Measurements from ENCODE around the gene MYO5A.
"Not testable (repeated sequence)": the region's sequence is repeated elsewhere in the genome, so short reads cannot be mapped to it uniquely, and the experiment has no call there.

The MYO5A gene

GRCh38 chr15:52552303-52552702, 23.6 kb upstream of the MYO5A start:
- no peaks in the 10 kb centered on the region for H3F3A ChIP-seq (ENCODE audit: low read depth)
- peaks cover 33% of the 10 kb centered on the region for H4K20me1 ChIP-seq (ENCODE audit: insufficient read depth, low read length, poor library complexity, severe bottlenecking)
- H2AFZ ChIP-seq (ENCODE audit: low read length) = no peak overlapping the region
- H3K9me2 ChIP-seq (replicated peaks; ENCODE audit: low read depth, low read length) = no peaks in the 10 kb centered on the region
- peaks cover 78% of the 10 kb centered on the region for H3K36me3 ChIP-seq (ENCODE audit: insufficient read depth, low read length)
- no peaks in the 10 kb centered on the region for H3K27me3 ChIP-seq (ENCODE audit: insufficient read depth, low read length, poor library complexity, severe bottlenecking)
- no peak overlapping the region for H3K9ac ChIP-seq (ENCODE audit: low read depth, low read length, poor library complexity, severe bottlenecking)
- H3K4me3 ChIP-seq (ENCODE audit: low read length, poor library complexity, severe bottlenecking) = no peak overlapping the region
- peaks cover 46% of the 10 kb centered on the region for H3K79me2 ChIP-seq (ENCODE audit: insufficient read depth, low read length)
- no peak for TF ChIP-seq CTCF (conservative IDR thresholded peaks at IDR 0.05; ENCODE audit: low read length)
- no peak for TF ChIP-seq EZH2phosphoT487 (IDR thresholded peaks at IDR 0.05; ENCODE audit: borderline replicate concordance)
- H3K9me3 ChIP-seq (ENCODE audit: insufficient read depth, low read depth, low read length) = no peaks in the 10 kb centered on the region
- no peaks in the 10 kb centered on the region for H3K4me1 ChIP-seq (ENCODE audit: insufficient read depth, low read length, poor library complexity, severe bottlenecking)
- no peak overlapping the region for H3K4me2 ChIP-seq (ENCODE audit: low read depth, low read length, poor library complexity, severe bottlenecking)

GRCh38 chr15:52551762-52552161, 23.1 kb upstream of the MYO5A start:
- Histone ChIP-seq H3K27me3 (ENCODE audit: insufficient read depth, low read length, poor library complexity, severe bottlenecking) (no peaks in the 10 kb centered on the region), H3K36me3 (ENCODE audit: insufficient read depth, low read length) (peaks cover 78% of the 10 kb centered on the region), H4K20me1 (ENCODE audit: insufficient read depth, low read length, poor library complexity, severe bottlenecking) (peaks cover 28% of the 10 kb centered on the region), H3K9me2 (replicated peaks; ENCODE audit: low read depth, low read length) (no peaks in the 10 kb centered on the region), H3F3A (ENCODE audit: low read depth) (no peaks in the 10 kb centered on the region), H3K9me3 (ENCODE audit: insufficient read depth, low read depth, low read length) (no peaks in the 10 kb centered on the region), H2AFZ (ENCODE audit: low read length) (no peak overlapping the region), H3K9ac (ENCODE audit: low read depth, low read length, poor library complexity, severe bottlenecking) (no peak overlapping the region), H3K4me3 (ENCODE audit: low read length, poor library complexity, severe bottlenecking) (no peak overlapping the region), H3K4me2 (ENCODE audit: low read depth, low read length, poor library complexity, severe bottlenecking) (no peak overlapping the region), H3K79me2 (ENCODE audit: insufficient read depth, low read length) (peaks cover 41% of the 10 kb centered on the region), H3K4me1 (ENCODE audit: insufficient read depth, low read length, poor library complexity, severe bottlenecking) (no peaks in the 10 kb centered on the region)
- TF ChIP-seq EZH2phosphoT487 (IDR thresholded peaks at IDR 0.05; ENCODE audit: borderline replicate concordance) (no peak), CTCF (conservative IDR thresholded peaks at IDR 0.05; ENCODE audit: low read length) (no peak)

- H3K9me3 ChIP-seq (ENCODE audit: insufficient read depth, low read depth, low read length); H3K4me2 ChIP-seq (ENCODE audit: low read depth, low read length, poor library complexity, severe bottlenecking); H2AFZ ChIP-seq (ENCODE audit: low read length); H3K4me1 ChIP-seq (ENCODE audit: insufficient read depth, low read length, poor library complexity, severe bottlenecking); H3K4me3 ChIP-seq (ENCODE audit: low read length, poor library complexity, severe bottlenecking); H3K9ac ChIP-seq (ENCODE audit: low read depth, low read length, poor library complexity, severe bottlenecking); H3K9me2 ChIP-seq (replicated peaks; ENCODE audit: low read depth, low read length); H3K27me3 ChIP-seq (ENCODE audit: insufficient read depth, low read length, poor library complexity, severe bottlenecking); H3F3A ChIP-seq (ENCODE audit: low read depth): not testable (repeated sequence)
- Histone ChIP-seq H3K79me2 (ENCODE audit: insufficient read depth, low read length) (peaks cover 35% of the 10 kb centered on the region), H3K36me3 (ENCODE audit: insufficient read depth, low read length) (peaks cover 78% of the 10 kb centered on the region), H4K20me1 (ENCODE audit: insufficient read depth, low read length, poor library complexity, severe bottlenecking) (peaks cover 22% of the 10 kb centered on the region)
Measured at GRCh38 chr15:52551186-52551585, 22.5 kb upstream of the MYO5A start.

GRCh38 chr15:52546031-52546751, 17.5 kb upstream of the MYO5A start:
- Histone ChIP-seq H3F3A (ENCODE audit: low read depth) (no peaks in the 10 kb centered on the region), H3K36me3 (ENCODE audit: insufficient read depth, low read length) (peaks cover 40% of the 10 kb centered on the region), H3K9me3 (ENCODE audit: insufficient read depth, low read depth, low read length) (peaks cover 5% of the 10 kb centered on the region; the same call in 1 of the 2 replicates), H3K4me1 (ENCODE audit: insufficient read depth, low read length, poor library complexity, severe bottlenecking) (no peaks in the 10 kb centered on the region), H3K4me3 (ENCODE audit: low read length, poor library complexity, severe bottlenecking) (no peak overlapping the region), H2AFZ (ENCODE audit: low read length) (no peak overlapping the region), H3K4me2 (ENCODE audit: low read depth, low read length, poor library complexity, severe bottlenecking) (no peak overlapping the region), H3K27me3 (ENCODE audit: insufficient read depth, low read length, poor library complexity, severe bottlenecking) (no peaks in the 10 kb centered on the region), H3K79me2 (ENCODE audit: insufficient read depth, low read length) (no peaks in the 10 kb centered on the region), H3K9ac (ENCODE audit: low read depth, low read length, poor library complexity, severe bottlenecking) (no peak overlapping the region), H3K9me2 (replicated peaks; ENCODE audit: low read depth, low read length) (no peaks in the 10 kb centered on the region), H4K20me1 (ENCODE audit: insufficient read depth, low read length, poor library complexity, severe bottlenecking) (no peaks in the 10 kb centered on the region)
- no peak for TF ChIP-seq CTCF (conservative IDR thresholded peaks at IDR 0.05; ENCODE audit: low read length)
- TF ChIP-seq EZH2phosphoT487 (IDR thresholded peaks at IDR 0.05; ENCODE audit: borderline replicate concordance) = no peak

Data from Loucy (cell line).